K562 (cell line): Measurements from ENCODE around the gene SLC48A1. TPM values are rescaled to one million over a fixed set of nuclear protein-coding genes. Genes with fewer than 3 reads are reported as not detected.

Experiments used
- ARID2 ChIP-seq: fragments of 450-650 bp; IDR thresholded peaks from 2 replicates; pipeline ENCODE4 v1.6.1; 2017; ENCODE audit warnings: antibody characterized with exemption, mild to moderate bottlenecking
- BDP1 ChIP-seq: IDR thresholded peaks from 3 replicates; pipeline ENCODE4 v1.6.1; 2011; ENCODE audit not compliant: insufficient read length, insufficient read depth
- FOXA1 ChIP-seq: fragments of 450-650 bp; IDR thresholded peaks from 2 replicates; pipeline ENCODE4 v1.6.1; 2016; ENCODE audit warnings: mild to moderate bottlenecking, borderline replicate concordance
- GABPB2 ChIP-seq: fragments of 250-450 bp; sonication (Bioruptor Pico); conservative IDR thresholded peaks from 2 replicates; pipeline ENCODE4 v1.5.1; 2021; ENCODE audit warnings: mild to moderate bottlenecking
- GTF2F1 ChIP-seq: IDR thresholded peaks from 2 replicates; pipeline ENCODE4 v1.6.1; 2011; ENCODE audit warnings: low read depth, low read length, improper control_type of control experiment
- PCBP2 ChIP-seq: fragments of 200-400 bp; formaldehyde crosslinking; IDR thresholded peaks from 2 replicates; pipeline ENCODE4 v1.6.1; 2018; ENCODE audit warnings: low read length, low read depth, mild to moderate bottlenecking, moderate library complexity; ENCODE audit not compliant: poor library complexity, severe bottlenecking
- PHTF2 ChIP-seq: fragments of 250-450 bp; sonication (Bioruptor Pico); IDR thresholded peaks from 2 replicates; pipeline ENCODE4 v1.5.0; 2021; ENCODE audit warnings: mild to moderate bottlenecking
- RFX1 ChIP-seq: fragments of 450-650 bp; IDR thresholded peaks from 2 replicates; pipeline ENCODE4 v1.6.1; 2016; ENCODE audit warnings: mild to moderate bottlenecking, moderate library complexity
- SMARCB1 ChIP-seq: IDR thresholded peaks from 2 replicates; pipeline ENCODE4 v1.6.1; 2011; ENCODE audit warnings: improper control_type of control experiment, low read depth; ENCODE audit not compliant: insufficient read length
- TAF15 ChIP-seq: fragments of 200-400 bp; formaldehyde crosslinking; IDR thresholded peaks from 2 replicates; pipeline ENCODE4 v1.6.1; 2017; ENCODE audit warnings: mild to moderate bottlenecking, low read depth, low read length, moderate library complexity
- ZC3H11A ChIP-seq: IDR thresholded peaks from 2 replicates; pipeline ENCODE4 v1.6.1; 2012; ENCODE audit warnings: low read depth, low read length, improper control_type of control experiment
- ZNF184 ChIP-seq: sonication (generic); formaldehyde crosslinking; IDR thresholded peaks from 2 replicates; pipeline ENCODE4 v1.5.0; 2020; ENCODE audit warnings: missing genetic modification reagents
- ZNF583 ChIP-seq: fragments of 250-450 bp; sonication (Bioruptor Pico); IDR thresholded peaks from 2 replicates; pipeline ENCODE4 v1.4.0; 2020
- ZNF778 ChIP-seq: fragments of 450-650 bp; formaldehyde crosslinking; IDR thresholded peaks from 2 replicates; pipeline ENCODE4 v1.4.0; 2020; ENCODE audit warnings: mild to moderate bottlenecking, moderate library complexity
- polyA plus RNA-seq, 8 experiments: library from polyadenylated mRNA; depleted of rRNA in 4 of 8; stranded (reverse) in 5 of 8; unstranded in 3 of 8; fragments of >200 nt; fragmentation: Nextera tagmentation in 2 of 8; fragmentation: Illumina TruSeq in 1 of 8; extraction: Ambion mirVana in 2 of 8; extraction: Trizol in 1 of 8; gene quantifications; 2 replicates each; pipeline versions ENCODE4 v1.2.1 to v1.2.3, GENCODE V29; 2011 to 2014; ENCODE audit warnings: inconsistent platforms in 1 of 8, missing spikeins in 1 of 8
- total RNA-seq, 7 experiments: library from RNA; depleted of rRNA in 6 of 7; stranded (reverse); fragments of >200 nt in 6 of 7; fragmentation: Illumina TruSeq in 2 of 7; extraction: Trizol in 2 of 7; gene quantifications; 2 replicates each; pipeline versions ENCODE4 v1.2.1 to v1.2.3, GENCODE V29; 2011 to 2021; ENCODE audit warnings: low replicate concordance in 1 of 7
- TF ChIP-seq, protein P1 (sequence below): sonication (generic); formaldehyde crosslinking; IDR thresholded peaks from 2 replicates; pipeline ENCODE4 v1.8.0; 2022; ENCODE audit warnings: mild to moderate bottlenecking, missing genetic modification reagents
- TF ChIP-seq, protein P2 (sequence below): fragments of 450-650 bp; IDR thresholded peaks from 2 replicates; pipeline ENCODE4 v1.6.1; 2016; ENCODE audit warnings: low read depth, mild to moderate bottlenecking, moderate library complexity
- TF ChIP-seq, protein P3 (sequence below): fragments of 450-650 bp; IDR thresholded peaks from 2 replicates; pipeline ENCODE4 v1.6.1; 2017; ENCODE audit warnings: antibody characterized with exemption, mild to moderate bottlenecking

SLC48A1 gene
- total and polyA plus RNA-seq, 9 of the 15 experiments (the other 6 are each of a cell fraction or from before 2014, with no cell fraction given), result 10.7 to 37.5 (median 18.7) TPM

DNA sequence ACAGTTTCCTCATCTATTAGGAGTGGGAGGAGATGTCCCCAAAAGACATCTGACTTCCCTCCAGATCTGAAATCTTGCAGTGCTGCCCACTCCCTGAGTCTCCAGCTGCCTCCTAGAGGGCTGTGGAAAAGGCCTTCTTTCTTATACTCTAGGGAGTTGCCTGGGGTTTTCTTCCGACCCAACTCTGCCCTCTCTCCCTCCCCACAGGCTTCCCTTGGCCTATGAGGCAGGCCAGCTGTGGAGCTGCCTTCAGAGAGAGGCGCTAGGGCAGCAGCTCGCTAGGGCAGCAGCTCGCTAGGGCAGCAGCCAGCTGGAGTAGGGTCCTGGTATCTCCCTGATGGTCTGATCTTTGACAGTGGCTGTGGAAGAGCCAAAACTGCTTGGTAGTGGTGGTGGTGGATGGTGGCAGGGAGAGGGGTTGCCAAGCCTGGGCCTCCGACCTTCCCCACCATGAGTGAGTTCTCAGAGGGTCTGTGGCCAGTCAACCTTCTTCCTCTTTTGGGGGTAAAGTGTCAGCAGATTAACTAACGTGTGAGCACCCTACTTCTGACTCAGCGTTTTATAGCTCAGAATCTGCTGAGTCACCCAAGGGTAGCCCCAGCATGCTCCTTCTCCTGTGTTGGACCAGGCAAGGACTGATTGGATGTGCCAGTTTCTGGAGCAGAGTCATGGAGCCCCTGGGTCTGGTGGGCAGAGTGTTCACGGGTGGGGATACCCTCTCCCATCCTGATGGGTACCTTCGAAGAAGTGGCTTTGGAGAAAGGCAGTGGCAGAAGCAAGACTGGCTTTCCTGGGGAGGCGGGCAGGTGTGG is 2.3 kb downstream of the SLC48A1 start (continued):
- TF ChIP-seq BDP1 (no peak), ZNF778 (CRISPR knock-in tag) (no peak), PHTF2 (CRISPR knock-in tag) (no peak), FOXA1 (no peak), ZC3H11A (no peak), TAF15 (no peak), ARID2 (no peak), SMARCB1 (no peak), PCBP2 (no peak), ZNF184 (no peak), ZNF583 (peak; percentile 80; the same call in 1 of the 2 replicates), RFX1 (no peak), GTF2F1 (no peak), GABPB2 (CRISPR knock-in tag) (0 out of 2 replicates have a peak, but pooled peaks have one; percentile 8)
- TF ChIP-seq, protein P1, sequence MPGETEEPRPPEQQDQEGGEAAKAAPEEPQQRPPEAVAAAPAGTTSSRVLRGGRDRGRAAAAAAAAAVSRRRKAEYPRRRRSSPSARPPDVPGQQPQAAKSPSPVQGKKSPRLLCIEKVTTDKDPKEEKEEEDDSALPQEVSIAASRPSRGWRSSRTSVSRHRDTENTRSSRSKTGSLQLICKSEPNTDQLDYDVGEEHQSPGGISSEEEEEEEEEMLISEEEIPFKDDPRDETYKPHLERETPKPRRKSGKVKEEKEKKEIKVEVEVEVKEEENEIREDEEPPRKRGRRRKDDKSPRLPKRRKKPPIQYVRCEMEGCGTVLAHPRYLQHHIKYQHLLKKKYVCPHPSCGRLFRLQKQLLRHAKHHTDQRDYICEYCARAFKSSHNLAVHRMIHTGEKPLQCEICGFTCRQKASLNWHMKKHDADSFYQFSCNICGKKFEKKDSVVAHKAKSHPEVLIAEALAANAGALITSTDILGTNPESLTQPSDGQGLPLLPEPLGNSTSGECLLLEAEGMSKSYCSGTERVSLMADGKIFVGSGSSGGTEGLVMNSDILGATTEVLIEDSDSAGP (CRISPR knock-in tag), result no peak
- TF ChIP-seq, protein P2, sequence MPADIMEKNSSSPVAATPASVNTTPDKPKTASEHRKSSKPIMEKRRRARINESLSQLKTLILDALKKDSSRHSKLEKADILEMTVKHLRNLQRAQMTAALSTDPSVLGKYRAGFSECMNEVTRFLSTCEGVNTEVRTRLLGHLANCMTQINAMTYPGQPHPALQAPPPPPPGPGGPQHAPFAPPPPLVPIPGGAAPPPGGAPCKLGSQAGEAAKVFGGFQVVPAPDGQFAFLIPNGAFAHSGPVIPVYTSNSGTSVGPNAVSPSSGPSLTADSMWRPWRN, result no peak
- TF ChIP-seq, protein P3, sequence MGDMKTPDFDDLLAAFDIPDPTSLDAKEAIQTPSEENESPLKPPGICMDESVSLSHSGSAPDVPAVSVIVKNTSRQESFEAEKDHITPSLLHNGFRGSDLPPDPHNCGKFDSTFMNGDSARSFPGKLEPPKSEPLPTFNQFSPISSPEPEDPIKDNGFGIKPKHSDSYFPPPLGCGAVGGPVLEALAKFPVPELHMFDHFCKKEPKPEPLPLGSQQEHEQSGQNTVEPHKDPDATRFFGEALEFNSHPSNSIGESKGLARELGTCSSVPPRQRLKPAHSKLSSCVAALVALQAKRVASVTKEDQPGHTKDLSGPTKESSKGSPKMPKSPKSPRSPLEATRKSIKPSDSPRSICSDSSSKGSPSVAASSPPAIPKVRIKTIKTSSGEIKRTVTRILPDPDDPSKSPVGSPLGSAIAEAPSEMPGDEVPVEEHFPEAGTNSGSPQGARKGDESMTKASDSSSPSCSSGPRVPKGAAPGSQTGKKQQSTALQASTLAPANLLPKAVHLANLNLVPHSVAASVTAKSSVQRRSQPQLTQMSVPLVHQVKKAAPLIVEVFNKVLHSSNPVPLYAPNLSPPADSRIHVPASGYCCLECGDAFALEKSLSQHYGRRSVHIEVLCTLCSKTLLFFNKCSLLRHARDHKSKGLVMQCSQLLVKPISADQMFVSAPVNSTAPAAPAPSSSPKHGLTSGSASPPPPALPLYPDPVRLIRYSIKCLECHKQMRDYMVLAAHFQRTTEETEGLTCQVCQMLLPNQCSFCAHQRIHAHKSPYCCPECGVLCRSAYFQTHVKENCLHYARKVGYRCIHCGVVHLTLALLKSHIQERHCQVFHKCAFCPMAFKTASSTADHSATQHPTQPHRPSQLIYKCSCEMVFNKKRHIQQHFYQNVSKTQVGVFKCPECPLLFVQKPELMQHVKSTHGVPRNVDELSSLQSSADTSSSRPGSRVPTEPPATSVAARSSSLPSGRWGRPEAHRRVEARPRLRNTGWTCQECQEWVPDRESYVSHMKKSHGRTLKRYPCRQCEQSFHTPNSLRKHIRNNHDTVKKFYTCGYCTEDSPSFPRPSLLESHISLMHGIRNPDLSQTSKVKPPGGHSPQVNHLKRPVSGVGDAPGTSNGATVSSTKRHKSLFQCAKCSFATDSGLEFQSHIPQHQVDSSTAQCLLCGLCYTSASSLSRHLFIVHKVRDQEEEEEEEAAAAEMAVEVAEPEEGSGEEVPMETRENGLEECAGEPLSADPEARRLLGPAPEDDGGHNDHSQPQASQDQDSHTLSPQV, result peak; percentile 98
